Measurements from ENCODE around the gene ATE1. TPM values are rescaled to one million over a fixed set of nuclear protein-coding genes. Genes with fewer than 3 reads are reported as not detected.

Gene ATE1
- total and polyA plus RNA-seq, 8 donors = 4.9 to 47.4 (median 9.1) TPM

DNA sequence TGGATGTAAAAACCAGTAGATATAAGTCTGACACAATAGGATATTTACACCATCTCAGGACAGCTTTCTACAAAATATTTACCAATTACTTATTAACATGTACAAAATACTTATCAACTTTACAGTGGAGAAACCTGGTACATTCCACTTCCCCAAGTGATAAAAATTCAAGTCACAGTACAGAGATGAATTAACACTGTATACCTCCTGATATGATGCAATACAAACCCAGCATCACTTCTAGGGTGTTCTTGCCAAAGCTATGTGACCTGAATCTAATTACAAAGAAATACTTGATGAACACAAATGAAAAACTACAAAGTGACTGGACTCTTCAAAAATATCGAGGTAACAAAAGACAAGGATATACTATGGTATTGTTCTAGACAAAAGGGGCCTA lies 173.2 kb downstream of the ATE1 start:
- TF ChIP-seq EP300 (IDR thresholded peaks at IDR 0.05) (no peak), CTCF (IDR thresholded peaks at IDR 0.05) (no peak), POLR2AphosphoS5 (IDR thresholded peaks at IDR 0.05) (no peak), POLR2A (IDR thresholded peaks at IDR 0.05) (no peak)
- Histone ChIP-seq H3K27ac (no peak overlapping the region), H3K27me3 (no peaks in the 10 kb centered on the region), H3K4me3 (no peak overlapping the region), H3K4me1 (peaks cover 0 to 3% (median 0%) of the 10 kb centered on the region in 4 donors), H3K36me3 (peaks cover 3 to 31% (median 19%) of the 10 kb centered on the region in 4 donors), H3K9me3 (peaks cover 13 to 40% (median 23%) of the 10 kb centered on the region in 4 donors)
- intact Hi-C loops (cut with DNase I; ENCODE audit: low total_unique reads) = no loop called here
- 68 to 94% (median 86%) methylated on average over 1 of the region's 1 CpG for WGBS, 5 donors
- DNase-seq = no peak

DNA sequence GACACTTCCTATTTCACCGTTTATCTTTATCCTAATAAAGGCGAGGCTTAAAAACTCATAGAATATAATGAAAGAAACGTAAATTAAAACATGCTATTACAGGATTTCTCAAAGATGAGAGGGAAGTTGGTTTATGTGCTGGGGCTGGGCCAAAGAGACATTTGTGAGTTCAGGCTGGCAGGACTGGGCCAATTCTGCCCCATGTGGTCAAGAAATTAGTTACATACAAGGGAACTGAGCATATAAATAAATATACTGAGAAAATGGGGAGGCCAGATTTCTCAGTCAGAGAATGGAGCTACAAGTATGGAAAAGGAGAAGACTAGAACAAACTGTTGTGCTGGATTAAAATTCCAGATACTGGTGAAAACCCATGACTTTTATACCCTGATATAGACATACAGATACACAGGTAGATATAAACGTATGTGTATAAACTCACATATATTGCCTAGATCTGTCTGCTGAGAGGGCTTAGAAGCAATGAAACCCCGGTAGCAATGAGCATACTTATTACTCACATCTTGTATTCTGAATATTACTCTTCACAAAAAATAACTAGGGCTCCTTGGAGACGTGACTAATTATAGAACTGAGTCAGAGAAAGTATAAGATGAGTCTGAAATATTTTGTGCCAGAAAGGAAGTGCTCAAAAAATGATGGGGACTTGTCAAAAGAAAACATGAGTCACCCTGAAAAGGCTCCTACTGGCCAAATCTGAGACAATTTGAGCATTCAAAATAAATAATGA lies 173.9 kb downstream of the ATE1 start:
- no peaks in the 10 kb centered on the region for H3K27me3 ChIP-seq
- no peak overlapping the region for H3K4me3 ChIP-seq
- H3K4me1 ChIP-seq = peaks cover 0 to 3% (median 0%) of the 10 kb centered on the region in 4 donors
- intact Hi-C loops (cut with DNase I; ENCODE audit: low total_unique reads) = no loop called here
- peak in 1 of 2 donors; percentile 20 for DNase-seq
- no peak overlapping the region for H3K27ac ChIP-seq
- TF ChIP-seq POLR2AphosphoS5 (IDR thresholded peaks at IDR 0.05) (no peak), EP300 (IDR thresholded peaks at IDR 0.05) (no peak), CTCF (IDR thresholded peaks at IDR 0.05) (peak in 1 of 7 experiments; percentile 10), POLR2A (IDR thresholded peaks at IDR 0.05) (no peak)
- peaks cover 3 to 24% (median 18%) of the 10 kb centered on the region in 4 donors for H3K36me3 ChIP-seq
- 63 to 78% (median 76%) methylated on average over 6 of the region's 6 CpGs for WGBS, 5 donors
- peaks cover 12 to 32% (median 19%) of the 10 kb centered on the region in 4 donors for H3K9me3 ChIP-seq

DNA sequence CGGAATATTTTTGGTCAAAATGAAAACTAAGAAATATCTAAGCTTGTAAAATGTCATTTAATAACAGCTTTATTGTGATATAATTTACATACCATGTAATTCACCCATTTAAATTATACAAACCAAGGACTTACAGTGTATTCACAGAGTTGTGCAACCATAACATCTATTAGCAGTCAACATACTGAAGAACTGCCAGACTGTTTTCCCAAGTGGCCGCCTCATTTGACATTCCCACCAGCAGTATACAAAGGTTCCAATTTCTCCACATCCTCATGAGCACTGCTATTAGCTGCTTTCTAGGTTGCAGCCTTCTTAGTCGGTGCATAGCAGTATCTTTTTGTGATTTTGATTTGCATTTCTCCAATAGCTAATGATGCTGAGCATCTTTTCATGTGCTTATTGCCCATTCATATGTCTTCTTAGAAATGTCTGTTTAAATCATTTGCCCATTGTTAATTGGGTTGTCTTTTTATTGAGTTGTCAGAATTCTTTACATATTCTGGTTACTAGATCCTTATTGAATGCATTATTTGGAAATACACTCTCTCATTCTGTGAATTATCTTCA lies 176.6 kb downstream of the ATE1 start:
- intact Hi-C loops (cut with DNase I; ENCODE audit: low total_unique reads) = no loop called here
- Histone ChIP-seq H3K4me3 (no peak overlapping the region), H3K27ac (no peak overlapping the region), H3K36me3 (peaks cover 0 to 8% (median 2%) of the 10 kb centered on the region in 4 donors), H3K27me3 (no peaks in the 10 kb centered on the region), H3K9me3 (peaks cover 0 to 7% (median 2%) of the 10 kb centered on the region in 4 donors), H3K4me1 (peaks cover 0 to 3% (median 0%) of the 10 kb centered on the region in 4 donors)
- no peak for DNase-seq
- 92 to 100% (median 97%) methylated on average over 3 of the region's 3 CpGs for WGBS, 5 donors
- no peak for TF ChIP-seq POLR2A (IDR thresholded peaks at IDR 0.05)
- TF ChIP-seq POLR2AphosphoS5 (IDR thresholded peaks at IDR 0.05) = no peak
- no peak for TF ChIP-seq CTCF (IDR thresholded peaks at IDR 0.05)
- no peak for TF ChIP-seq EP300 (IDR thresholded peaks at IDR 0.05)

DNA sequence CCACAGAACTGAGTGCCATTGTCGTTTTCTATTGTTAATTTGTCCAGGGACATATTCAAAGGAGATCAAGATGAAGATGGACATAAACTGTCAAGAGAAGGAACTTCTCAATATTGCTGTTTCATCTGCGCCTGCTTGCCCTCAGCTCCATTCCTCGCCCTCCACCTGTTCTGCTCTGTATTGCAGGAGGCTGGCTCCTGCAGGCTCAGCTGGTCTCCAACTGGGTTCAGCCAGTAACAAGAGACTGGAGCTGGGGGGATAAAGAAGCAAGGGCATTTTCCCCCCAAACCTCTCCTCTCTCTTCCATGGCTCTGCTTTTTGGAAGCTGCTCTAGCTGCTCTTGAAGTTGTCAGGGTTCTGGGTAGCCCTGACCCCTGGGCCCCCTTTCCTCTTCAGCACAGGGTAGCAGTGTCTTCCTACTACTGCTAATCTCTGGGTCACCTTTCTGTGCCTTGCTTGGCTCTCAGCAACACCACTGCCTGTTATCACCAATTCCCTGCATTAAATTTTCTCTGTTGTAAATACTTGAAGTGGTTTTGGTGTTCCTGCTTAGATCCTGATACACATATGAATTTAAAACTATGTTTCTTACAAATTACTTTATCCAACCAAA lies 180.6 kb downstream of the ATE1 start:
- no peak overlapping the region for H3K4me3 ChIP-seq
- DNase-seq = no peak
- WGBS, 5 donors = 79 to 99% (median 94%) methylated on average over 3 of the region's 3 CpGs
- H3K27me3 ChIP-seq = no peaks in the 10 kb centered on the region
- TF ChIP-seq EP300 (IDR thresholded peaks at IDR 0.05) (no peak), POLR2AphosphoS5 (IDR thresholded peaks at IDR 0.05) (no peak)
- no peaks in the 10 kb centered on the region for H3K4me1 ChIP-seq
- H3K27ac ChIP-seq = no peak overlapping the region
- intact Hi-C loops (cut with DNase I; ENCODE audit: low total_unique reads) = no loop called here
- peaks cover 0 to 14% (median 13%) of the 10 kb centered on the region in 4 donors for H3K36me3 ChIP-seq
- H3K9me3 ChIP-seq = no peaks in the 10 kb centered on the region

Measured in stomach (tissue), 9 donors.